ENCODE results near the gene CUL9.

- TF ChIP-seq, protein P1, sequence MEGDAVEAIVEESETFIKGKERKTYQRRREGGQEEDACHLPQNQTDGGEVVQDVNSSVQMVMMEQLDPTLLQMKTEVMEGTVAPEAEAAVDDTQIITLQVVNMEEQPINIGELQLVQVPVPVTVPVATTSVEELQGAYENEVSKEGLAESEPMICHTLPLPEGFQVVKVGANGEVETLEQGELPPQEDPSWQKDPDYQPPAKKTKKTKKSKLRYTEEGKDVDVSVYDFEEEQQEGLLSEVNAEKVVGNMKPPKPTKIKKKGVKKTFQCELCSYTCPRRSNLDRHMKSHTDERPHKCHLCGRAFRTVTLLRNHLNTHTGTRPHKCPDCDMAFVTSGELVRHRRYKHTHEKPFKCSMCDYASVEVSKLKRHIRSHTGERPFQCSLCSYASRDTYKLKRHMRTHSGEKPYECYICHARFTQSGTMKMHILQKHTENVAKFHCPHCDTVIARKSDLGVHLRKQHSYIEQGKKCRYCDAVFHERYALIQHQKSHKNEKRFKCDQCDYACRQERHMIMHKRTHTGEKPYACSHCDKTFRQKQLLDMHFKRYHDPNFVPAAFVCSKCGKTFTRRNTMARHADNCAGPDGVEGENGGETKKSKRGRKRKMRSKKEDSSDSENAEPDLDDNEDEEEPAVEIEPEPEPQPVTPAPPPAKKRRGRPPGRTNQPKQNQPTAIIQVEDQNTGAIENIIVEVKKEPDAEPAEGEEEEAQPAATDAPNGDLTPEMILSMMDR (IDR thresholded peaks at IDR 0.05): no peak
- no peak for TF ChIP-seq POLR2AphosphoS5 (IDR thresholded peaks at IDR 0.05)
Measured at GRCh38 chr6:43176423-43176786, 5.6 kb upstream of the CUL9 start.
